GM11168 (cell line): Measurements from ENCODE around the gene ZNF423.

Source experiments
- in situ Hi-C: fragments of 300-500 bp; cut with MboI; formaldehyde crosslinking; loops from one replicate; pipeline ENCODE4 v1.12.0; 2022; ENCODE audit warnings: low sequenced_read_pairs; ENCODE audit not compliant: unreplicated experiment

Gene ZNF423

DNA sequence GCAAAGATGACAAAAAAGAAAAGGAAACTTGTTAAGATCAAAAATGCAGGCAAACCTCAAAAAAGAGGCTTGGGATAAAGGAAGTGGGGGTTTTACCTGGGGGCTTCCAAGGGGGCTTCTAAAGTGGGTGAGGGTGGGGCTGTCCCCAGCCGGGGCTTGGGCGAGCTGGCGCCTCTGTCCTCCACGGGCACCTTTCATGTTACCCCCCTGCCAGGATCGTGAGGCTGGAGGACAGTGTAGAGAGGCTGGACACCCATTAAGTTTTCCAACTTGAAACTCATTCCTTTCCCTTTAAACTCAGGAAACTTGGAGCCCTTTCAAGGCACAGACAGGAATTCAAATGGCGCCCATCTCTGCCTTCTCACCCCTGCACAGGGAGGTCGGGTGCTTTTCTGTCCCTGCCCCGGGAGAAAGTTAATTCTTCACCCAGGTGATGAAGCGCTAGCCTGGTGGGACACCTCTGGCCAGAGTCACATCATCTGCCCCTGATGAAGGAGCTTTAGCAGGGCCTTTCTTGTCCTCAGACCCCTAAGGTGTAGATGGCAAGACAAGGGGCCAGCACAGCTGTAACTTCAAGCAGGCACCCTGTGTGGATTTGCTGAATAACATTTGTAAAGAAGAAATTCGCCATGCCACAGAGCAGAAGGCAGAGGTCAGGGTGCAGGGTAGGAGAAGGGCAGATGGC is 395.0 kb downstream of the ZNF423 start:
- in situ Hi-C loops, result no loop called here

DNA sequence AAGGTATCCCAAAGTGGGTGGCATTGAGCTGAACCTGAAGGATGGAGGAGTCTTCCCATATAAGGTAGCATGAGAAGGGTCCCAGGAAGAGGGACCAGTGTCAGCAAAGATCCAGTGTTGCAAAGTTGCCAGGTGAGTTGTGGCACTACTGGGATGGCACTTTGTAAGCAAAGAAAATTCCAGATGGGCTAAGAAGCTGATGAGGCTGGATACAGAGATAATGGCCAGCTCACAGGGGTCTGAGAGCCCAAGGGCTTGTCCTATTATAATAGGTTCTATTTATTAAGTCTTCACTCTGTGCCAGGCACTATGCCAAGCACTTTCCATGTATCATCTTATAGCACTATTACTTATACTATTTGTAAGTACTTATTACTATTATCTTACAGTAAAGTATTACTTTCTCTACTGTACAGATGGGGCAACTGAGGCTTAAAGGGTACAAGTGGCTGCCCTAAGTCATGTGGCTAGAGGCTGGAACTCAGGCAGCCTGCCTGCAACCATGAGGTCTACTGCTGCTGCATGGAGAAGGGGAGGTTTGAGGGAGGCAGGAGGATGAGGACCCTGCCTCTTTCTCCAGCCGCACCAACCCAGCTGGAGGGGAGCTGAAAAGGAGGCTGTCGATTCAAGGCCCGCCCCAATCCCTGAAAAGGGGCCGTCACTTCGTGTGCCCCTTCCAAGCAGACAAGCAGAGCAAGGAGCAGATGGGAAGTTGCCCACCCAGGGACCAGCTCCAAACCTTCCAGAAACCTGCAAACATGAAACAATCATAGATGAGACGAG is 395.8 kb downstream of the ZNF423 start:
- in situ Hi-C loops, result no loop called here

DNA sequence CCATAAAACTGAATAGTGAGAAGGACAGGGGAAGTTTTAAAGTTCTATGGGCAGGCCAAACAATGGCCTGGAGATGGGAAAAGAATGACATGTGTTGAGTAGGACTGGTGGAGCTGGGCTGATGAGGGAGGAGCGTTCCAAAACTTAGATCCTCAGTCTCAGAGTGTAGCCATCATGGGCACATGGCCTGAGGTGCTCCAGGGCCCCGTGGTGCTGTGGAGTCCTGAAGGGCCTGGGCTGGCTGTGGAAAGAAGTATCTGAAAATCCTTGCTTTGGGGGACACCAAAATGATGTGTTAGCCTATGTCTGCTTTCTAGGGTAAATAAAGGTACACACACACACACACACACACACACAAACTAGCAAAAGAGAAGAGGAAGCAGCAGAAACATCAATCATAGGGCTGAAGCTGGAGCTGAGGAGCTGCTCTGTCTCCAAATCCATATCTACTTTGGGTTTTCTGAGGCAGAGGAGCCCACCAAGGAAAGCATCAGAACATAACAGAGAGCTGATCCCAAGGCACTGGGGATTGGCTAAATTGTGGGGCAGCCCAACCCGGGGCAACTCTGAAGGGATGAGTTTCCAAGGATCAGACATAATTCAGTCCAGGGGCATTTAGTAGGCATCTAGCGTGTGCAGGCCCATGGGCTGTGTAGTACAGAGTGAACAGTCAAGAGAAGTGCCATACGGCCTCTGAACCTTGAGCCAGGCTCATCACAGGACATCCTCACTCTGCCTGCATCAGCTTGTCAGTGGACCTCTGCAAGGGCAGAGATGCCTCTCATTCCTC is 397.1 kb downstream of the ZNF423 start:
- in situ Hi-C loops, result no loop called here

DNA sequence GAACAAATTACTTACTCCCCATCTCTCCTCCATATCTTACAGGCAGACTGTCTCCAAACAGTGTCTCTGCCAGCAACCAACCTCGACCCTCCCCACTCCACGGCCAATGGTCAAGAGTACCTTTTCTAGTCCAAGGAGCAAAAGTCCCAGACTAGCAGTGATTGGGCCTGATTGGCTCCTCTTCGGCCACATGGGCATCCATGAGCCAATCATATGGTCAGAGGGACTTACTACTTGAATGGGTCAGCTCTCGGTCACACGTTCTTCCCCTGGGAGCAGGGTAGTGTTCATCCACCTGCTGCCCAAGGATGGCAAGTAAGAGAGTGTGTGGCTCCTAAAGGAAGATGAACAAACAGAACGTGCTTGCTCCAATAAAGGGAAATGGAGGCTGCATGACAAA is 397.7 kb downstream of the ZNF423 start:
- in situ Hi-C loops, result no loop called here

DNA sequence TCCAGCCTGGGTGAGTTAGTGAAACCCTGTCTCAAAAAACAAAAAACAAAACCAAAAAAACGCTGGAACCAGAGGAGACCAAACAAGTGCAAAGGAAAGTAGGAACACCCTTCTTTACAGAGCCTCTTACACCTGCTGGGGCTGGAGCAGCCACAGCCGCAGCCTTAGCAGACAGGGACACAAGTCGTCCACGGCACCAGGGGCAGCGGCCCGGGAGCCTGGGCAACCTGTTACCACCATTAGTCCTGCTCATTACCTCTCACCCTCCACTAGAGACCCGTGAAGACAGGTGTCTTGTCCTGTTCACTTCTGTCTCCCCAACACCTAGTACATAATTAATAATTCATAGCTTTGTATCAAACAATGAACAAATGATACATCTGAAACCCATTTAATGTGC is 398.7 kb downstream of the ZNF423 start:
- in situ Hi-C loops, result no loop called here

DNA sequence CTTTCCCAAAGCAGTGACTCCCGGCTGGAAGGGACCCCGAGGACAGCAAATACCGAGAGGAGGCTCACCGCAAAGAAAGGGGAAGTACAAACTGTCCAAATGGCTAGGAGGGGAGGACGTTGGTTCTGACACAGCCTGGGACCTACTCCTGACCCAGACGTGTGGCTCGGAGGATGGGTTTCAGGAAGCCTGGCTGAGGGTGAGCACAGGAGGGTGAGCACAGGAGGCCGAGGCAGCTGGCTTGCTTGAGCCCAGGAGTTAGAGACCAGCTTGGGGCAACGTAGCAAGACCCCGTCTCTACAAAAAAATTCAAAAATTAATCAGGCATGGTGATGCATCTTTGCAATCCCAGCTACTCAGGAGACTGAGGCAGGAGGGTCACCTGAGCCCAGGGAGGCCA is 399.1 kb downstream of the ZNF423 start:
- in situ Hi-C loops, result no loop called here

DNA sequence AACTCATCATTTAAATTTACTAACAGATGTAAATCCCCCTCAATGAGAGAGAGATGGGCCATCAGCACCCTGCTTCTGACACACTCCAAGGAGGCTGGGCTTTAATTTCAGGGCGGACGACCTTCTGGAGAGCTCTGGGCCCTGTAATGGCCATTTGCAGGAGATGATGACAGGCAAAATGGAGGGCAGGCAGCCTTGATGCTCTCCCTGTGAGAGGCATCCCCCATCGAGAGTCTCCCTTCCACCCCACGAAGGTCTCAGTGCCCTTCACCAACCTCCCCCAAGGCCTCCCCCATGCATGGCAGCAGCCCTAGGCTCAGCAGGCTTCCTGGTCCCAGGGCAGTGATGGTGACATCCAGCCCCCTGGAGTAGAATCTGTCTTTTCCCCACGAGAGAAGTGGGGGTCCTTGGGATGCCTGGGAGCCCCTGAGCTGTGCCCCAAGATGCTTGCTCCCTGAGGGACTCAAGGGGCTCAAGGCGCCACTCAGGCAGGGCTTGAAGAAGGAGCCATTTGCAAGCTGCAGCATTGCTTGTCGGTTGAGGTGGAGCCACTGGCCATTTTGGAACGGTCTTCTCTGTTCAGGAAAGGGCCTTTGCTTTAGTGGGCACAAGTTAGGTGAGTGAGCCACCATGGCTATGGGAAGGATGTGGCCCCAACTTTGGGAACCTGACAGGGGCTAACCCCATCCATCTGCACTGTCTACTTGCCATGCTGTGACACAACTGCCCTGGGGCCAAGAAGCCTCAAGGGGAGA is 399.7 kb downstream of the ZNF423 start:
- in situ Hi-C loops, result no loop called here

DNA sequence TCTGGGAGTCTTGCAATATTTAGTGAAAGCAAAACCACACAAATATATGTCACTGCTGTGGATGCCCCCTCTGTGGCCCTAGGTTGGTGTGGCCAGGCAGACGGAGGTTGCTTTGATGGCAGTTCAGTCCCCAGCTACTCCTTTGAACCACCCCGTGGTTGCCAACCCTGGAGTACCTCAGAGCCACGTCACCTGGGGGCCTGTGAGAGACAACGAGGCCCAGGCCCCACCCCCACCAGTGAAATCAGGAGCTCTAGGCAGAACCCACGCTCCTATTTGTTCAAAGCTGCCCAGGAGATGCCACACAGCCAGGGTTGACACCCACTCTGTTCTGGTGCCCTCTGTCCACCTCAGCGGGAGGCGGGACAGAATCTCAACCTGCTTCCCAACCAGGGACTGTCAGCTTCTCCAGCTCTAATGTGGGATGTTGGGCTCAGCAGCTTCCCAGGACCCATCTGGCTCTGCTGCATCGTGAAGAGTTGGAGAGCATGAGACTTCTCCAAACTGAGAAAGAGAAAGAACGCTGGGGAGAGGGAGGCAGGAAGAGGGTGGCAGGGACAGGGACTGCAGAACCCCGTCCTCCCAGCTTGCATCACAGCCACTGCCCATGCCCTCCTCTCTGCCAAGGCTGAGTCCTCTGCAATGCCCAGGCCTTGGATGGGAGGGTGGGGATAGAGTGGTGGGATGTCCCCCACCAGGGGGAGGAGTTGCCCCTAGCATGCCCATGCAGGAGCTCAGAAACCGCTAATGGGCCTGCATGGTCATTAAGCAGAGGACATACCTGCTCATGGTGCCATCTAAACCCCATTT is 400.5 kb downstream of the ZNF423 start:
- in situ Hi-C loops, result no loop called here

DNA sequence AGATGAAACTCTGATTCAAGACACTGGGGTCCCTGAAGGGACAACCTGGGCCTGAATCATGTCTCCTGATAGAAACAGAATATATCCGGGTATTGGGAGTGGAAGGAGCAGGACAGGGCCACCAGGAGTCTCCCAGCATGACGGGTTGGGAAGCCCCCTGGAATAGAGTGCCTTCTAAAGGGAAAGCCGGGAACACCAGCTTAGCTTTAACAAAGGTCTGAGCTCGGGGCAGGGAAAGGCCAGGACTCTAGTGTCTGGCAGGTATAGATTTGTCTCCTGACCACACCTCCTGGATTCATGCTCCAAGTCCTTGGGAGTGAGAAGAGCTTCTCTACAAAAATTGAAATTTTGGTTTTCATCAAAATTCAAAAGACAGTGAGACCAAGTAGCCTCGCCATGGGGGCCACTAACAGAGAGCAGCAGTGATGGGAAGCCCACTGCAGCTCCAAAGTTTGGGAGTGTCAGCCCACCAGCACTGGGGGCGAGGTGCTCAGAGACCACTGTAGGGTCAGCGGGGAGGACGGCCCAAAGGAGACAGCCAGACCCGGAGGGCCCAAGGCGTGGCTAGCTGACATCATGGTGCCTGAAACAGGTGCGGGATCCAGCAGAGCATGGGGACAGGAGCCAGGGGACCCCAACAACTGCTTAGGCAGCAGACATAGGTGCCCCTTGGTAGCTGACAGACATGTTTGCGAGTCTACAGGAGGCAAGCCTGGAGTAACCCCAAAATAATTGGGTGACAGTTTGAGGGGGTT is 401.3 kb downstream of the ZNF423 start:
- in situ Hi-C loops, result no loop called here

DNA sequence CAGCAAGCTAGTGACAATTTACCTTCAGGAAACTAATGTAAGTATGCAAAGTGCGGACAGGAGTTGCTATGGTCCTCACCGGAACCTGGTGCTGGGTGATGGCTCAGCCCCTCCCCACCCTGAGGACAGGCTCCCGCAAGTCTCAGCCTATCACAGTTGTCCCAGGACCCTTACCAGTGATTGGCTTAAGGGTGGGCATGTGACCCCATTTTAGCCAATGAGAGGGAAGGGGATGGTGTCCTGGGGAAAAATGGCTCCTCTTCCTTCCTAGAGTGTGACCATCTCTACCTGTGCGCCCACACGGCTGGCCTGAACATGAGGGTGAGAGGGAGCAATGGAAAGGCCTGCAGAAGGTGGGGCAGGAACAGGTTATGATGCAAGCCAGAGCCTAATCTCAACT is 401.9 kb downstream of the ZNF423 start:
- in situ Hi-C loops, result no loop called here

DNA sequence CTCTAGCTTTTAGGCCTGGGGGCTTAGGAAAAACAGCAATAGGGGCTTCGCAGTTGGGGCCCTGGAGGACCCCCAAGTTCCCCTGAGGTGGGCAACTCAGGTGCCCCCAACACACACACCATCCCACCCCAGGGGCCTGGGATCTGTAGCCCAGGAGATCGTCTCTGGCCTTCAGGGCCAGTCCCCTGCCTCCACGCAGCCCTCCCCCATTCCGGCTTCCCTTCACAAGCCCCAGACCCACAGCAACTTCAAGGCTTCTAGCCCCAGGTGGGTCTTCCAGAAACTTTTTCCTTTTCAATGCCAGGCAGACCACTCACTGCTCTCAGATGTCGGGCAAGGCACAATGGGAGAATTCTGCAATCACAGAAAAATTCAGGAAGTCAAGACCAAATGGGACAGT is 402.9 kb downstream of the ZNF423 start:
- in situ Hi-C loops, result no loop called here

DNA sequence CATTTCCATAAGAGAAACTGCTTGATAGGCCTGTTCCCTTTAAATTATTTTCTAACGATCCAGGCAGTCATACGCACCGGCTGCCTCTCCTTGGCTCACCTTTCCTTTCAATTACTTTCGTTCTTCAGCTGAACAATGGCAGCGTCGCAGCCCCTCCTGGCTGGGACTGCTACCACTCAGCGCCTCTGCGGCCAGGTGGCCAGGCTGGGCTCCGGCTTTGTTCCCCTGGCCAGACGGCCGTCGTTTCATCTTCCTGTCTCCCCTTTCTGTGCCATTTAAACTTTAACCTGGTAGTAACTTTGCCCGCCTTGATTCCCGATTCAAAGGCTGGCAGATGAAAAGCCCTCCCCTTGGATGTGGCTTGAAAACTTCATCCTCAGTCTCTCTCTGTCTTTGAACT is 403.3 kb downstream of the ZNF423 start:
- in situ Hi-C loops, result no loop called here

DNA sequence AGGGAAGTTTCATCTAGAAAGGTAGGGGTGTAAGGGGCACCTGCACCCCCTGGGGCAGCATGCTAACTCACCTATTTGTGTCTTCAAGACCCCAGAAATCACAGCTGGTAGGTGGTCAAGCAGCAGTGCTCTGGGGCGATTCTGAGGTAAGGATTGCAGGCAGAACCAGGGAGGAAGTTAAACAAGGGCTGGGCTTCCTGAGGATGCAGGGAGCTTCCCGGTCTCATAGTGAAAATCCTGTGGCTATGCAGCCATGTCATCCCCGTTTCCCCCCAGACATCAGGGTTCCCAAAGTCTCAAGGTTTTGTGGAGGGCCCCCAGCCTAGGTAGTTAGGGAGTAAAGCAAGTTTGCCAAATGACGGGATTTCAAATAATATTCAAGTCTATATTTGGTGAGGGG is 403.8 kb downstream of the ZNF423 start:
- in situ Hi-C loops, result no loop called here

DNA sequence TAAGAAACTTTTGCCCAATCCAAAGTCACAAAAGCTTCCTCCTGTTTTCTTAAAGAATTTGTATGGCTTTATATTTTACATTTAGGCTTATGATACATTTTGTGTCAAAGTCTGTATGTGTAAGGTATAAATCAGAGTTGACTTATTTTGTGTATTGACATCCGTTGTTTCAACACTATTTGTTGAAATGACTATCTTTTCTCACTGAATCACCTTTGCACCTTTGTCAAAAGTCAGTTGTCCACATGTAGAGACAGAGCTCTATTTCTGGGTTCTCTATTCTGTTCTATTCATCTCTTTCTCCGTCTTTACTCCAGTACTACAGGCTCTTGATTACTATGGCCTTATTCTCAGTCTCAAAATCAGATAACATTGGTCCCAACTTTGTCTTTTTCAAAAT is 409.1 kb downstream of the ZNF423 start:
- in situ Hi-C loops, result loop anchor here (25.0 kb wide), 1 partner anchor 465 kb away; no protein-coding TSS in a partner anchor

DNA sequence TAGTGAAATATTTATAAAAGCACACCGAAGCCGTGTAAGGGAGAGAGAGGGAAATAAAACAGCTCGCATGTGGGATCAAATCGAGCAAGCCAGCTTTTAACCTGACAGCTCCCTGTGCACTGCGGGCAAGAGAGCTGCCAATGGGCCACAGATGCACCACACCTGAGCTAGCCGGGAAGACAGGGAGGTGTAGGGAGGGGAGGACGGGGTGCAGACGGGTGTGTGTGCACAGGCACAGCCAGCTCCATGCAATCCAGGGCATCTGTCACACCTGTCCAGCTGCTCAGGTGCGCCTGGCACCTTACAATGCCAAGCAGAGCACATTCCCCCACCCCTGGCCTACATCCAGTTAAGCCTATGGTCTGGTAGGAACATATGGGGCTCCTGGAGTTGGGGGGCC is 412.3 kb downstream of the ZNF423 start:
- in situ Hi-C loops, result loop anchor here (25.0 kb wide), 1 partner anchor 469 kb away; no protein-coding TSS in a partner anchor

DNA sequence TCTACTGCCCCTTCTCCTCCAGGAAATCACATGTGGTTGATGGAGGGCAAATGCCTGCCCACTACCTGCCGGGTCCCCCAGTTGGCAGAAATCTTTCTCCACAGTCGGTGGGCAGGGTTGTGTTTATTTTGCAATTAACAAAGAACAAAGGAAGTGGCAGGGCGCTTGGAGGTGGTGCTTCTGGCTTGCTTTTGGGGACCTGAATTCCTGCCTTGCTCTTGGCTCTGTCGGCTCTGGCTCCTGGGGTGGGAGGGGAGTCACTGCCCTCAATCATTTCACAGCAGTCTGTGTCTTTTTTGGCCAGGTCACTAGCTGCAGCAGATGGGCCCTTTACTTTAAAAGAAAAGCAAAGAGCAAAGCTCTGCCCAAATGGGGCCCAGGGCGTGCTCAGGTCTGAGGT is 413.1 kb downstream of the ZNF423 start:
- in situ Hi-C loops, result loop anchor here (25.0 kb wide), 1 partner anchor 469 kb away; no protein-coding TSS in a partner anchor

DNA sequence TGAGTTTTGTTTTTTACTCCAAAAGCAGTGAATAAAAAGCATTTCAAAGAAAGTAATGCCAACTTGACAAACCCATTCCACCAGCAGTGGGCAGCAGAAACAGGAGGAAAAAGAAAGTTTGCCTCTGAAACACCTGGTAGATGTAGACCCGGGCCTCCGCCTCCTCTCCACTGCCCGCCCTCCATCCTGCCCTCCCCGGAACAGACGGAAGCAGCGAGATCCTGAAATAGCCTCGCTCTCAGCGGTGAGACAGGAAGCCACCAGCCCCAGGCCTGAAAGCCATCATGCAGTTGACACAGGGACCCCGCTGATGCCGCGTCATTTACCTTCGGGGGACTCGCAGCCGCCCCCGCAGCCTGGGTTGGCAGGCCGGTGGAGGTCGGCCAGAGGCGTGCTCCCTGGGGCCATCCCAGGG is 414.5 kb downstream of the ZNF423 start:
- in situ Hi-C loops, result loop anchor here (25.0 kb wide), 1 partner anchor 471 kb away; no protein-coding TSS in a partner anchor
